HepG2 (cell line): ENCODE measurements around the gene CNKSR3. TPM values are rescaled to one million over a fixed set of nuclear protein-coding genes. Genes with fewer than 3 reads are reported as not detected.

Source experiments
- HES4 ChIP-seq: sonication (generic); formaldehyde crosslinking; IDR thresholded peaks from 2 replicates; pipeline ENCODE4 v1.9.0; 2021; ENCODE audit warnings: mild to moderate bottlenecking, missing genetic modification reagents, borderline replicate concordance
- KDM1A ChIP-seq: IDR thresholded peaks from 2 replicates; pipeline ENCODE4 v1.6.1; 2016; ENCODE audit warnings: missing compliant biosample characterization
- NFATC3 ChIP-seq: sonication (generic); formaldehyde crosslinking; IDR thresholded peaks from 2 replicates; pipeline ENCODE4 v1.5.1; 2020; ENCODE audit warnings: mild to moderate bottlenecking, missing genetic modification reagents
- RBM39 ChIP-seq: fragments of 200-400 bp; formaldehyde crosslinking; IDR thresholded peaks from one replicate; pipeline ENCODE4 v1.6.1; 2018; ENCODE audit warnings: antibody characterized with exemption, mild to moderate bottlenecking, low read depth, low read length; ENCODE audit not compliant: poor library complexity, severe bottlenecking
- SCMH1 ChIP-seq: sonication (generic); formaldehyde crosslinking; IDR thresholded peaks from 2 replicates; pipeline ENCODE4 v1.9.0; 2021; ENCODE audit warnings: missing genetic modification reagents, mild to moderate bottlenecking, borderline replicate concordance
- SNAI1 ChIP-seq: sonication (generic); formaldehyde crosslinking; IDR thresholded peaks from 2 replicates; pipeline ENCODE4 v1.5.0; 2020; ENCODE audit warnings: mild to moderate bottlenecking, missing genetic modification reagents, borderline replicate concordance
- TAF15 ChIP-seq: fragments of 200-400 bp; formaldehyde crosslinking; IDR thresholded peaks from one replicate; pipeline ENCODE4 v1.6.1; 2018; ENCODE audit warnings: mild to moderate bottlenecking, low read depth, low read length; ENCODE audit not compliant: poor library complexity, severe bottlenecking
- XRCC5 ChIP-seq: fragments of 200-400 bp; formaldehyde crosslinking; optimal IDR thresholded peaks from 2 replicates; pipeline ENCODE3; 2017; ENCODE audit warnings: mild to moderate bottlenecking, low read length
- ZNF136 ChIP-seq: sonication (generic); formaldehyde crosslinking; IDR thresholded peaks from 2 replicates; pipeline ENCODE4 v1.8.1; 2022; ENCODE audit warnings: low read depth, mild to moderate bottlenecking, moderate library complexity, missing genetic modification reagents
- ZNF326 ChIP-seq: sonication (generic); formaldehyde crosslinking; IDR thresholded peaks from 2 replicates; pipeline ENCODE4 v1.4.0; 2020; ENCODE audit warnings: missing genetic modification reagents, borderline replicate concordance
- ZNF550 ChIP-seq: sonication (generic); formaldehyde crosslinking; IDR thresholded peaks from 2 replicates; pipeline ENCODE4 v1.4.0; 2020; ENCODE audit warnings: mild to moderate bottlenecking, missing genetic modification reagents, borderline replicate concordance
- ZNF761 ChIP-seq: sonication (generic); formaldehyde crosslinking; conservative IDR thresholded peaks from 2 replicates; pipeline ENCODE4 v1.4.0; 2020; ENCODE audit warnings: mild to moderate bottlenecking, missing genetic modification reagents
- polyA plus RNA-seq, 8 experiments: library from polyadenylated mRNA; depleted of rRNA in 3 of 8; stranded (reverse) in 7 of 8; unstranded in 1 of 8; fragments of >200 nt; fragmentation: Illumina TruSeq in 4 of 8; extraction: Trizol in 4 of 8; gene quantifications; 2 replicates each; pipeline versions ENCODE4 v1.2.1 to v1.2.3, GENCODE V29; 2011 to 2016; ENCODE audit warnings: low read depth in 4 of 8, missing spikeins in 1 of 8, mixed read lengths in 1 of 8; ENCODE audit not compliant: insufficient read depth in 1 of 8
- total RNA-seq, 5 experiments: library from RNA; depleted of rRNA; stranded (reverse); fragments of >200 nt; fragmentation: Illumina TruSeq; extraction: Trizol; gene quantifications; 2 replicates each; pipeline ENCODE4 v1.2.3, GENCODE V29; 2016; ENCODE audit warnings: low read depth in 1 of 5
- TF ChIP-seq, protein P1 (sequence below): sonication (generic); formaldehyde crosslinking; IDR thresholded peaks from 2 replicates; pipeline ENCODE4 v1.9.0; 2021; ENCODE audit warnings: missing genetic modification reagents, borderline replicate concordance
- TF ChIP-seq, protein P2 (sequence below): sonication (generic); formaldehyde crosslinking; IDR thresholded peaks from 2 replicates; pipeline ENCODE4 v1.8.1; 2023; ENCODE audit warnings: mild to moderate bottlenecking, missing genetic modification reagents
- TF ChIP-seq, protein P3 (sequence below): sonication (generic); formaldehyde crosslinking; IDR thresholded peaks from 2 replicates; pipeline ENCODE4 v1.4.0; 2020; ENCODE audit warnings: missing genetic modification reagents
- TF ChIP-seq, protein P4 (sequence below): sonication (generic); formaldehyde crosslinking; IDR thresholded peaks from 2 replicates; pipeline ENCODE4 v1.4.0; 2020; ENCODE audit warnings: mild to moderate bottlenecking, missing genetic modification reagents
- TF ChIP-seq, protein P5 (sequence below): sonication (generic); formaldehyde crosslinking; IDR thresholded peaks from 2 replicates; pipeline ENCODE4 v1.8.0; 2022; ENCODE audit warnings: mild to moderate bottlenecking, missing genetic modification reagents, moderate library complexity

The CNKSR3 gene
- total and polyA plus RNA-seq, 2 of the 13 experiments (the other 11 are each of a cell fraction or from before 2014, with no cell fraction given), result 9.2 to 38.6 TPM

DNA sequence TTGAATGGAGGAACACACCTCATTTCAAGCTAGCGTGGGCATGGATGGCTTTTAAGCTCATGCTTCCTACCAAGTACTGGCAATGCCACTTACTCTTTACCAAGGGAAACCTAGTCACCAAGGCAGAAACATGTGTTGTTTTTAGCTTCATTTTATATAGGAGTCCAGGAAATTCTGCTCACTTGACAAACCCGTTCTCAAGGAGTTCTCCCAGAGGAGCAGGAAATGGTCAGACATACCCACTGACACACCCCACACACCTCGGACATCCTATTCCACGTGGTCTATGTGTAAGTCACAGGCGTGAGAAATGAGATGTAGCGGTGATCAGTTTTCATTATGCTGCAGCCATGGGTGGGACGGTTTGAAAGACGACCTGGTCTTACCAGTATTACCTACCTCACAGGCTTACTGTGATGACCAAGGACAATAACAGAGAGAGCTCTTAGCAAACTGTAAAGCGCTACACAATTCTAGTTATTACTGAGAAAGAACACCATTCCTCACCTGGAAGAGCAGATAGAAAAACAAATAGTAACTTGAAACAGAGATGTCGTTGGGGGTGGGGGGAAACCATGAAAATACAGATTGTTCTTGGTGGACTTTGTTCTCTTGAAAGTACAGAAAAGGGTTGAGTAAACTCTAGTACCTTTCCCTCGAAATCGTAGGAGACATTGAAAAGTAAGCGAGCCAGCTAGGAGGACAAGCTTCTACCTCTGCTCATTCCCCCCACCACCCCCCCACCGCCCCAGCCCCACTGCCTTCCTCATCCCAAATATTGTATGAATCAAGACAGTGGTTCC lies 1.7 kb downstream of the CNKSR3 start (continued):
- TF ChIP-seq, protein P1, sequence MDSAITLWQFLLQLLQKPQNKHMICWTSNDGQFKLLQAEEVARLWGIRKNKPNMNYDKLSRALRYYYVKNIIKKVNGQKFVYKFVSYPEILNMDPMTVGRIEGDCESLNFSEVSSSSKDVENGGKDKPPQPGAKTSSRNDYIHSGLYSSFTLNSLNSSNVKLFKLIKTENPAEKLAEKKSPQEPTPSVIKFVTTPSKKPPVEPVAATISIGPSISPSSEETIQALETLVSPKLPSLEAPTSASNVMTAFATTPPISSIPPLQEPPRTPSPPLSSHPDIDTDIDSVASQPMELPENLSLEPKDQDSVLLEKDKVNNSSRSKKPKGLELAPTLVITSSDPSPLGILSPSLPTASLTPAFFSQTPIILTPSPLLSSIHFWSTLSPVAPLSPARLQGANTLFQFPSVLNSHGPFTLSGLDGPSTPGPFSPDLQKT, result no peak
- TF ChIP-seq SNAI1 (CRISPR knock-in tag) (no peak), ZNF761 (CRISPR knock-in tag) (no peak), RBM39 (no peak), NFATC3 (CRISPR knock-in tag) (no peak), SCMH1 (no peak), XRCC5 (no peak), ZNF136 (no peak), TAF15 (no peak), ZNF326 (CRISPR knock-in tag) (no peak), KDM1A (CRISPR knock-in tag) (no peak), HES4 (CRISPR knock-in tag) (no peak), ZNF550 (CRISPR knock-in tag) (no peak)
- TF ChIP-seq, protein P2, sequence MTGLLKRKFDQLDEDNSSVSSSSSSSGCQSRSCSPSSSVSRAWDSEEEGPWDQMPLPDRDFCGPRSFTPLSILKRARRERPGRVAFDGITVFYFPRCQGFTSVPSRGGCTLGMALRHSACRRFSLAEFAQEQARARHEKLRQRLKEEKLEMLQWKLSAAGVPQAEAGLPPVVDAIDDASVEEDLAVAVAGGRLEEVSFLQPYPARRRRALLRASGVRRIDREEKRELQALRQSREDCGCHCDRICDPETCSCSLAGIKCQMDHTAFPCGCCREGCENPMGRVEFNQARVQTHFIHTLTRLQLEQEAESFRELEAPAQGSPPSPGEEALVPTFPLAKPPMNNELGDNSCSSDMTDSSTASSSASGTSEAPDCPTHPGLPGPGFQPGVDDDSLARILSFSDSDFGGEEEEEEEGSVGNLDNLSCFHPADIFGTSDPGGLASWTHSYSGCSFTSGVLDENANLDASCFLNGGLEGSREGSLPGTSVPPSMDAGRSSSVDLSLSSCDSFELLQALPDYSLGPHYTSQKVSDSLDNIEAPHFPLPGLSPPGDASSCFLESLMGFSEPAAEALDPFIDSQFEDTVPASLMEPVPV, result peak; percentile 23; the same call in 1 of the 2 replicates
- TF ChIP-seq, protein P3, sequence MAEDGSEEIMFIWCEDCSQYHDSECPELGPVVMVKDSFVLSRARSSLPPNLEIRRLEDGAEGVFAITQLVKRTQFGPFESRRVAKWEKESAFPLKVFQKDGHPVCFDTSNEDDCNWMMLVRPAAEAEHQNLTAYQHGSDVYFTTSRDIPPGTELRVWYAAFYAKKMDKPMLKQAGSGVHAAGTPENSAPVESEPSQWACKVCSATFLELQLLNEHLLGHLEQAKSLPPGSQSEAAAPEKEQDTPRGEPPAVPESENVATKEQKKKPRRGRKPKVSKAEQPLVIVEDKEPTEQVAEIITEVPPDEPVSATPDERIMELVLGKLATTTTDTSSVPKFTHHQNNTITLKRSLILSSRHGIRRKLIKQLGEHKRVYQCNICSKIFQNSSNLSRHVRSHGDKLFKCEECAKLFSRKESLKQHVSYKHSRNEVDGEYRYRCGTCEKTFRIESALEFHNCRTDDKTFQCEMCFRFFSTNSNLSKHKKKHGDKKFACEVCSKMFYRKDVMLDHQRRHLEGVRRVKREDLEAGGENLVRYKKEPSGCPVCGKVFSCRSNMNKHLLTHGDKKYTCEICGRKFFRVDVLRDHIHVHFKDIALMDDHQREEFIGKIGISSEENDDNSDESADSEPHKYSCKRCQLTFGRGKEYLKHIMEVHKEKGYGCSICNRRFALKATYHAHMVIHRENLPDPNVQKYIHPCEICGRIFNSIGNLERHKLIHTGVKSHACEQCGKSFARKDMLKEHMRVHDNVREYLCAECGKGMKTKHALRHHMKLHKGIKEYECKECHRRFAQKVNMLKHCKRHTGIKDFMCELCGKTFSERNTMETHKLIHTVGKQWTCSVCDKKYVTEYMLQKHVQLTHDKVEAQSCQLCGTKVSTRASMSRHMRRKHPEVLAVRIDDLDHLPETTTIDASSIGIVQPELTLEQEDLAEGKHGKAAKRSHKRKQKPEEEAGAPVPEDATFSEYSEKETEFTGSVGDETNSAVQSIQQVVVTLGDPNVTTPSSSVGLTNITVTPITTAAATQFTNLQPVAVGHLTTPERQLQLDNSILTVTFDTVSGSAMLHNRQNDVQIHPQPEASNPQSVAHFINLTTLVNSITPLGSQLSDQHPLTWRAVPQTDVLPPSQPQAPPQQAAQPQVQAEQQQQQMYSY (CRISPR knock-in tag), result no peak
- TF ChIP-seq, protein P4, sequence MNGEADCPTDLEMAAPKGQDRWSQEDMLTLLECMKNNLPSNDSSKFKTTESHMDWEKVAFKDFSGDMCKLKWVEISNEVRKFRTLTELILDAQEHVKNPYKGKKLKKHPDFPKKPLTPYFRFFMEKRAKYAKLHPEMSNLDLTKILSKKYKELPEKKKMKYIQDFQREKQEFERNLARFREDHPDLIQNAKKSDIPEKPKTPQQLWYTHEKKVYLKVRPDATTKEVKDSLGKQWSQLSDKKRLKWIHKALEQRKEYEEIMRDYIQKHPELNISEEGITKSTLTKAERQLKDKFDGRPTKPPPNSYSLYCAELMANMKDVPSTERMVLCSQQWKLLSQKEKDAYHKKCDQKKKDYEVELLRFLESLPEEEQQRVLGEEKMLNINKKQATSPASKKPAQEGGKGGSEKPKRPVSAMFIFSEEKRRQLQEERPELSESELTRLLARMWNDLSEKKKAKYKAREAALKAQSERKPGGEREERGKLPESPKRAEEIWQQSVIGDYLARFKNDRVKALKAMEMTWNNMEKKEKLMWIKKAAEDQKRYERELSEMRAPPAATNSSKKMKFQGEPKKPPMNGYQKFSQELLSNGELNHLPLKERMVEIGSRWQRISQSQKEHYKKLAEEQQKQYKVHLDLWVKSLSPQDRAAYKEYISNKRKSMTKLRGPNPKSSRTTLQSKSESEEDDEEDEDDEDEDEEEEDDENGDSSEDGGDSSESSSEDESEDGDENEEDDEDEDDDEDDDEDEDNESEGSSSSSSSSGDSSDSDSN, result no peak
- TF ChIP-seq, protein P5, sequence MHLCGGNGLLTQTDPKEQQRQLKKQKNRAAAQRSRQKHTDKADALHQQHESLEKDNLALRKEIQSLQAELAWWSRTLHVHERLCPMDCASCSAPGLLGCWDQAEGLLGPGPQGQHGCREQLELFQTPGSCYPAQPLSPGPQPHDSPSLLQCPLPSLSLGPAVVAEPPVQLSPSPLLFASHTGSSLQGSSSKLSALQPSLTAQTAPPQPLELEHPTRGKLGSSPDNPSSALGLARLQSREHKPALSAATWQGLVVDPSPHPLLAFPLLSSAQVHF, result no peak
